Subcutaneous abdominal adipose tissue (tissue), 5 donors: ENCODE measurements around the gene PSEN2.

Experiments used
- H3K27ac ChIP-seq: one replicate; pipeline ENCODE4 v1.7.0; 2013; ENCODE audit warnings: low read depth, mild to moderate bottlenecking, inconsistent platforms, low read length, moderate library complexity
- H3K27me3 ChIP-seq, 5 donors: one replicate each; pipeline ENCODE4 v1.7.0; 2013; ENCODE audit warnings: low read length in 5 of 5, inconsistent platforms in 1 of 5; ENCODE audit not compliant: control insufficient read depth in 5 of 5, insufficient read depth in 4 of 5
- H3K36me3 ChIP-seq, 5 donors: one replicate each; pipeline ENCODE4 v1.7.0; 2013; ENCODE audit warnings: low read length in 5 of 5; ENCODE audit not compliant: control insufficient read depth in 5 of 5, insufficient read depth in 5 of 5
- H3K4me1 ChIP-seq, 5 donors: one replicate each; pipeline ENCODE4 v1.7.0; 2013; ENCODE audit warnings: low read length in 5 of 5, mild to moderate bottlenecking in 3 of 5, moderate library complexity in 1 of 5; ENCODE audit not compliant: control insufficient read depth in 5 of 5, insufficient read depth in 5 of 5
- H3K4me3 ChIP-seq, 5 donors: one replicate each; pipeline ENCODE4 v1.7.0; 2013; ENCODE audit warnings: low read length in 5 of 5, low read depth in 1 of 5
- H3K9ac ChIP-seq, 5 donors: one replicate each; pipeline ENCODE4 v1.7.0; 2013; ENCODE audit warnings: low read length in 5 of 5, mild to moderate bottlenecking in 4 of 5, moderate library complexity in 3 of 5
- H3K9me3 ChIP-seq, 5 donors: one replicate each; pipeline ENCODE4 v1.7.0; 2013; ENCODE audit warnings: low read length in 5 of 5; ENCODE audit not compliant: control insufficient read depth in 5 of 5
- donor health status: healthy.
- donor health status: healthy.
- donor health status: healthy.
- donor health status: healthy.
- donor health status: healthy.

The PSEN2 gene

DNA sequence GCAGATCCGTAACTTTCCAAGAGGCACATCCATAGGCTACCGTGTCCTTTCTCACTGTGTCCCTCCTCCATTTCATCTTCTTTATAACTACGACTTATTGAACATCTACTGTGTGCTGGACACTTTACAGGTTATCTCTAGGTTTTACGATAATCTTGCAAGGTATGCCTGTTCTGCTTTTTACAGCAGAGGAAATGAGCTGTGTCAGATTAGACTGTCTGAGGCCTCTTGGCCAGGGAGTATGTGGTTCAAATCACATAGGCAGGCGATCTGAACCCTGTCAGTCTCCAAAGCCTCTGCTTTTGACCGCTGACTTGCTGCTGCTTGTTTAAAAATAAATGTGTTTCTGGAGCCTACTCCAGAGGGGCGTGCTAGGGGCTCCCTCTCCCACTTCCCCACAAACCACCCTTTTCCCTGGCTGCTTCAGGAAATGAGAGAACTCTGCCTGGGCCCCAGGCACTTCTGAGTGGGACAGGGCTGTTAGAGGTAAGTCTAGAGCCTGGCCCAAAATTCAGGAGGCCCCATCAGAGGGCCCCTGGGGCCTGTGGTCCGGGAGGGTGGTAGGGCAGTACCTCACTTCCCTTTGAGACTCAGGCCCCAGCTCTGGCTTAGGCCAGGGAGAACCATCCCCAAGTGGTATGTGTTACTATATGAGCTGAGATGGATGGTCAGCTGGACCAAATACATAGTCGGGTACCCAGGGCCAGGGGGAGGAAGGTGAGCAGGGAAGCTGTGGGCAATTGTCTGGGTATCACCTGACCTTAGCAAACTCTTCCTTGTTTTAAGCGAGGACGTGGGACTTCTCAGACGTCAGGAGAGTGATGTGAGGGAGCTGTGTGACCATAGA lies 4.4 kb downstream of the PSEN2 start:
- Histone ChIP-seq H3K27me3 (no peaks in the 10 kb centered on the region), H3K4me3 (no peak overlapping the region), H3K27ac (no peak overlapping the region), H3K9ac (no peak overlapping the region), H3K9me3 (no peaks in the 10 kb centered on the region), H3K4me1 (peaks cover 0 to 28% (median 22%) of the 10 kb centered on the region in 5 donors), H3K36me3 (peaks cover 0 to 36% (median 30%) of the 10 kb centered on the region in 5 donors)

DNA sequence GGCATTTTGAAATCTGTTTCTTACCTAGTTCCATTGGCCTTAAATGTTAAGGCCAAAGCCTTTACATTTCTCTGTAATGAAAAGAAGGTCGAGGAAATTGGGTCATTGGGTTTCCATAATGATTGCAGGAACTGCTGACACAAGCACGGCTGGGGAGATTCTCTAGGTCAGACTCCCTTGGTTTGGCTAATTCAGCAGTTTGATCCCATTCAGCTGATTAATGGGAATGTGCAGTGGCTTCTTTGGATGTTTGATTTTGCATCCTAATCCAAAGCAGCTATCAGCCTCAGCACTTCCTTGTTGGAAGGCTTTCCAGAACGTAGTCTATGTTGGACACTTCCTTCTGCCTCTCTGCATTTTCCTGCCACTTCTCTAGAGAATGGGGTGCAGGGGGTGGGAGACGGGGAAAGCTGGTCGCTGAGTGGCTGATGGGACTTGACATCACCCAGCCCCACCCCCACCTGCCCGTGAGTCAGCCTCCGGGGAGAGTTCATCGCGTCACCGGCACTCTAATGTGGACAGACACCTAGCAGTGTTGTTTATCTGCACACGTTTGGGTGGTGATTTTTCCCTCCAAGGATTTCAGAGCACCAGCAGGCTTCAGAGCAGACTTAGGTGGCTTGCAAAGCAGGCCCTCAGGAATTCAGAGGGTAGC lies 5.4 kb downstream of the PSEN2 start:
- peaks cover 0 to 46% (median 39%) of the 10 kb centered on the region in 5 donors for H3K36me3 ChIP-seq
- no peak overlapping the region for H3K27ac ChIP-seq
- H3K4me3 ChIP-seq: no peak overlapping the region
- no peaks in the 10 kb centered on the region for H3K27me3 ChIP-seq
- no peaks in the 10 kb centered on the region for H3K9me3 ChIP-seq
- H3K9ac ChIP-seq: no peak overlapping the region
- peaks cover 0 to 24% (median 18%) of the 10 kb centered on the region in 5 donors for H3K4me1 ChIP-seq

DNA sequence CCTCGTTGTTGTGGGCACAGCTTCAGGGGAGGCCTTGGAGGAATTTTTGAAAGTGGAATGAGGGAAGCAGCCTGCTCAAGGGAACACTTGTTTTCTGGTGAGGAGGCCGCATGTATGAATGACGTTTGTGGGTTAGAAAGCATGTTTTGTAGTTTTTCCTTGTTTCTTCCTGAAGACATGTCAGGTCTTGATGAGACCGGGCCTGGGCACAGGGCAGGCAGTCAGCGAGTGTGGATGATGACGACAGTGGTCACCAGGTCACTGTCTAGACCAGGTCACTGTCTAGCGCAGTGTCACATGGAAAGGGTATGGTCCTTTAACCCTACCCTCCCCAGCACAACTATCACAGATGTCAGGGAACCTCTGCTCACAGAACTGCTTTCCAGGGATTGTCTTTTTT lies 7.3 kb downstream of the PSEN2 start:
- Histone ChIP-seq H3K27ac (no peak overlapping the region), H3K36me3 (peaks cover 0 to 56% (median 42%) of the 10 kb centered on the region in 5 donors), H3K27me3 (no peaks in the 10 kb centered on the region), H3K4me3 (no peak overlapping the region), H3K4me1 (peaks cover 0 to 12% (median 8%) of the 10 kb centered on the region in 5 donors), H3K9me3 (no peaks in the 10 kb centered on the region), H3K9ac (no peak overlapping the region)

DNA sequence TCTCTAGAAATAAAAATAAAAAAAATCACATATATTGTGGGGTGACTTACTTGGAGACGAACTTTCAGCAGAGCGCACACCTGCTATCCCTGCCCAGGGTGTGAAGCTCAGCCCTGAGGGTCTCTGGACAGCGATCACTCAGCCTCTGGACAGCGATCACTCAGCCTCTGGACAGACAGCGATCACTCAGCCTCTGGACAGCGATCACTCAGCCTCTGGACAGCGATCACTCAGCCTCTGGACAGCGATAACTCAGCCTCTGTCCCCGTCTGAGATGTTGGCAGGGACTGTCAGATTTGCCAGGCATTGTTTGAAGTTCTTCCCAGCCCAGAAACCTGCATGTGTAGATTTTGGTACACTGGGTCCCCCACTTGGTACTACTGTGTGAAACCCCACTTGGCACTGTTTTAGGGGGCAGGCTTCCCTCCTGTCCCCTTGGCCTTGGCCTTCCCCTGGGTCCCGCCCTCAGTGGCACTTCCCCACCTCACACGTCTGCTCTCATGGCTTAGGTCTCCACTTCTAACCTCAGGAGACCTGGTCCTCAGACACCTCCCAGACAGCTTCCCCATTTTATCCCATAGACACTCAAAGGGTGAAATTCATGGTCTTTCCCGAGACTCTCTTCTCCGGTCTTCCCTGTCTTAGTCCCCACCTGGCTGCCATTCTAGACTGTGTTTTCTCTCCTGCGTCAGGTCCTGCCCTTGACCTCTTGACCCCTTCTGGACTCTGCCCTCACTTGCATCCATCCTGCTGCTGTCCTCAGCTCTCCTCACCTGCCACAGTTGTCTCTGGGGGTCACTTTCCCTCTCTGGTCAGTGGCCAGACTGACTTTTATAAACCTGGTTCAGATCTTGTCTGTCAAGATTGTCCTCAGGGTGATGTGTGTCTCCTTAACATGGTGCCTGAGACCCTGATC lies 10.2 kb downstream of the PSEN2 start:
- Histone ChIP-seq H3K9me3 (no peaks in the 10 kb centered on the region), H3K27ac (no peak overlapping the region), H3K4me3 (no peak overlapping the region), H3K9ac (no peak overlapping the region), H3K36me3 (peaks cover 0 to 60% (median 41%) of the 10 kb centered on the region in 5 donors), H3K27me3 (no peaks in the 10 kb centered on the region), H3K4me1 (peaks cover 2 to 35% (median 18%) of the 10 kb centered on the region in 5 donors)

DNA sequence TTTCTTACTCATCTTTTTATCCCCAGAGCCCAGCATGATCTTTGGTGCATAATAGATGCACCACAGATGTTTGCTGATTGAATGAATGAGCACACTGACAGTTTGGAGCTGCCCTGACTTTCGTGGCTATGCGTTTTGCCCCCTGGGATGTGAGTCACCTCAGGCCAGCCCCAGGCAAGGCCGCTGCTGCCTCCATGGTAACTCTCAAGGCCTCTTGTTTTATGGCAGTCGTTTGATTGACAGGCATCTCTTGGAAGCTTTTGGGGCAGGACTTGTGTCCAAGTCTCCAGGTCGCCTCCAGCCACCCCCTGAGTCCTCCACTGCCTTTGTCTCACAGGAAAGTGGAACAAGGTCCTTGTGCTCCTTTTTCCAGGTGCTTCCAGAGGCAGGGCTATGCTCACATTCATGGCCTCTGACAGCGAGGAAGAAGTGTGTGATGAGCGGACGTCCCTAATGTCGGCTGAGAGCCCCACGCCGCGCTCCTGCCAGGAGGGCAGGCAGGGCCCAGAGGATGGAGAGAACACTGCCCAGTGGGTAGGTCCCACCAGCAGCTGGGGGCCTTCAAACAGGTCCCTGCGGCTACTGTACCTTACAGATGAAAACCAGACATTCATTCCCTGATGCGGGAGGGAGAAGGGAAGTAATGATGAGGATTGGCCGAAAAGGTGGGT lies 11.2 kb downstream of the PSEN2 start:
- H3K4me3 ChIP-seq: no peak overlapping the region
- H3K4me1 ChIP-seq: peaks cover 2 to 45% (median 26%) of the 10 kb centered on the region in 5 donors
- peaks cover 0 to 60% (median 35%) of the 10 kb centered on the region in 5 donors for H3K36me3 ChIP-seq
- no peak overlapping the region for H3K27ac ChIP-seq
- H3K9me3 ChIP-seq: no peaks in the 10 kb centered on the region
- H3K9ac ChIP-seq: no peak overlapping the region
- no peaks in the 10 kb centered on the region for H3K27me3 ChIP-seq

DNA sequence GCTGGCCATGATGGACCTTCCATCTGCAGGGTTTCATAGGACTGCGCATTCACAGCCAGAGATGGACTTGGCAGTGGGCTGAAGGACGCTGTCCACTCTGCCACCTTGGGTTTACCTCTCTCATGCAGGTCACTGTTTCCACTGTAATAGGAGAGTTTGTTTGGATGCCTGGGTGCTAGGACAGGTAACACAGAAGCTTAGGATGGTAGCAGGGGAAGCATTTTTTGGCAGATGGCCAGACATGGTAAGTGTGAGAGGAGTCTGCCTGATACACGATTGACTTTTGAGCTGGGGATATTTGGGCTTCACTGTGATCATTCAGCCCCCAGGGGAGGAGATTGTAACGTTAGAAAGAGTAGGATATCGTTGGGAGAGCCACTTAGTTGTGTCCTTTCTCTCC lies 11.8 kb downstream of the PSEN2 start:
- Histone ChIP-seq H3K9me3 (no peaks in the 10 kb centered on the region), H3K4me3 (peak overlapping the region in 4 of 5 donors; percentile 3 to 54 (median 50)), H3K27ac (peak overlapping the region; percentile 6), H3K27me3 (no peaks in the 10 kb centered on the region), H3K4me1 (peaks cover 2 to 50% (median 27%) of the 10 kb centered on the region in 5 donors), H3K9ac (peak overlapping the region in 3 of 5 donors; percentile 42 to 68 (median 52)), H3K36me3 (peaks cover 0 to 55% (median 30%) of the 10 kb centered on the region in 5 donors)

DNA sequence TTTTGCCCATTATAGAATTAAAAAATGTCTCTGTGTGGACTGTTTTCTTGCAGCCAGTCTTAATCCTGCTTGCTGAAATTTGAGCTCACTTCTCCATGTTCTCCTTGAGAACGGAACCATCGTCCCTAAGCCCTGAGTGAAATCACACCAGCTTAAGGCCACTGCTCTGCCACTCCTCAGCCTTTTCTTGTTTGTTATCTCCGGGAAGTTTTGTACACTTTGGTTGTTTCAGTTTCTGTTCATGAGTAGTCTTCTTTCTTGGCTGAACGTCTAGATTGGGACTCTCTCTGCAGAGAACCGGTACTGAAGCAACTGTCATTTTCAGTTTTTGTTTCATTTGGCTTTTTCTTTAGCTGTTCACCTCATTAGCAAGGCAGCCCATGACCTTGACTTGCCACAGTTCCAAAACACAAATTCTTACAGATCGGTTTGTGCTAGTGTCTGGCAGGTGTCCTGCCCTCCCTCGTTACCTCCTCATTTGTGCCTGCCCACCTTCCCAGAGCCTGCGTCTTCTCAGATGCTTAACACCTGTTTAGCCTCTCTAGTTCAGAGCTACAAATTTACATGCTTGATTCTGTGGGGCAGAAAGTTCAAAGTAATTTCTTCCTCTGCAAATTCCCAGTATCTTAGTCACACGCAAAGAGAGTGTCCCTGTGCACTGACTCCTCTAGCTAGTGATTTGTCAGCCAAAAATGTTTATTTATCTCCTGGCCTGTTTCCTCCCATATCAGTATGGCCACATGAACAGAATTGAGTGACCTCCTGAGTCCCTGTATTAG lies 12.4 kb downstream of the PSEN2 start:
- Histone ChIP-seq H3K9me3 (no peaks in the 10 kb centered on the region), H3K4me3 (peak overlapping the region; percentile 3 to 54 (median 49)), H3K27ac (peak overlapping the region; percentile 6), H3K27me3 (no peaks in the 10 kb centered on the region), H3K36me3 (peaks cover 0 to 53% (median 31%) of the 10 kb centered on the region in 5 donors), H3K9ac (peak overlapping the region in 3 of 5 donors; percentile 42 to 68 (median 52)), H3K4me1 (peaks cover 2 to 50% (median 27%) of the 10 kb centered on the region in 5 donors)

DNA sequence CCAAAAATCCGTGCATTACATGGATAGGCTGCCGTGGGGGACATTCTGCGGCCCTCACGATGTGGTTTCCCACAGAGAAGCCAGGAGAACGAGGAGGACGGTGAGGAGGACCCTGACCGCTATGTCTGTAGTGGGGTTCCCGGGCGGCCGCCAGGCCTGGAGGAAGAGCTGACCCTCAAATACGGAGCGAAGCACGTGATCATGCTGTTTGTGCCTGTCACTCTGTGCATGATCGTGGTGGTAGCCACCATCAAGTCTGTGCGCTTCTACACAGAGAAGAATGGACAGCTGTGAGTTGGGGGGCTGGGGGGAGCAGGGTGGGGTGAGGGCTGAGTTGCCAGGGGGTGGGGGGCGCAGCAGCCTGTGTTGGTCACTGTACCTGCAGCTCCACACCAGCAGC lies 13.2 kb downstream of the PSEN2 start:
- Histone ChIP-seq H3K4me1 (peaks cover 2 to 50% (median 27%) of the 10 kb centered on the region in 5 donors), H3K9me3 (no peaks in the 10 kb centered on the region), H3K4me3 (no peak overlapping the region), H3K9ac (no peak overlapping the region), H3K36me3 (peaks cover 0 to 55% (median 36%) of the 10 kb centered on the region in 5 donors), H3K27ac (no peak overlapping the region), H3K27me3 (no peaks in the 10 kb centered on the region)
